NCI-H345 treated with DMSO at 0.1 percent for 48 hours (cell line): ENCODE measurements around the gene FGFR3.

Source experiments
- DNase-seq: peaks from one replicate; lab custom pipeline; 2025; ENCODE audit not compliant: unreplicated experiment; lab: John Stamatoyannopoulos, UW

The FGFR3 gene

DNA sequence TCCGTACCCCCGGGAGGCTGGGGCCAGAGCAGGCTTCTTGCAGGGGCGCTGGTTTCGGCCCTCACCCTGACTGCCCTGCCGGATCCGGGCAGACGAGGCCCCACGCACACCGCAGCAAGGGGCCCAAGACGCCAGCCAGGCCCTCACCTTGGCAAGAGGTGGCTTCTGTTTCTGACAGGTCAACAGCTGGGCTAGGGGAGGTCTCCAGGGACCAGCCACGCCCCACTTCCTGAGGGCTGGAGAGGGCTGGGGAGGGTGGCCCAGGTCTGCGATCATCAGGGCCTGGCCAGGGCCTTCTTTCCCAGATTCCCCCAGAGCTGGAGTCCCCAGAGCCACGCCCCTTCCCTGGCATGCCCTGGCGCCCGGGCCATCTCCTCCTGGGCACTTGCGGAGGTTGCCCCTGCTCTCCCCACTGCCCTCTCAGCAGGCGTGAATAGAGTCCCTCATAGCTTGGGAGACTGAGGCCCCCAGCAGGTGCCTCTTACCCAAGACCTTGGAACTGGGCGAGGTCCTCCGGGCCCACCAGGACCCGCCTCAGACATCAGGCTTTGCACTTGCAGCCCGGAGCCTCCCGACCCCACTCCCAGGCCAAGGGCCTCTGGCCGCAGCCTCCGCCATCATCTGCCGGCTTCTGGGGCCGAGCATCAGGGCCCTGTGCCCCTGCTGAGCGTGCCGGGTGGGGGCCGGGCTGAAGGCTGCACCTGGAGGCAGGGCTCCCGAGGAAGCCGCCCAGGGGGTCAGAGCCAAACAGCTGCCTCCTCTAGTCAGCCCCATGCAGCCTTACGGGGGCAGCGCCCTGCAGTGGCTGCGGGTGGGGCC is 6.3 kb upstream of the FGFR3 start:
- no peak for DNase-seq

GRCh38 chr4:1787411-1788077 is 5.5 kb upstream of the FGFR3 start:
- DNase-seq = no peak

- no peak for DNase-seq
These were observed 4.7 kb upstream of the FGFR3 start for GRCh38 chr4:1788254-1788973.

DNA sequence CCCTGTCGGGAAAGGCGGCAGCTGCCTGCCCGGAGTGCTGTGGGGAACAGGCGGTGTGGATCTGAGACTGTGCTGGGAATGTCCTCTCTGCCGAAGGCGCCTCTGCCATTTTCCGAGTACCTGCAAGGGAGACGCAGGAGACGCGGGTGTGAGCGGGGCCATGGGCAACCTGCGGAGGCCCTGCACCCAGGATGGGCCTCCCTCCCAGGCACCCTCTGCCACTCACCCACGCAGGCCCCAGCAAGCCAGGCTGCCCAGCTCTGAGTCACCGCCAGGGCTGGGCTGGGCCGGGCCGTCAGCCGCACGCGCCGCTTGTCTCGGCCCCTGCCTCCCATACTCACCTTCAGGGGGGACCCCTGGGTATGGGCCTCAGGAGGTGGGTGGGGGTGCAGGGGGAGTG is 3.5 kb upstream of the FGFR3 start:
- no peak for DNase-seq

- DNase-seq = no peak
These were observed 3.1 kb upstream of the FGFR3 start for GRCh38 chr4:1790005-1790404.

- no peak for DNase-seq
These were observed 798 bp upstream of the FGFR3 start for GRCh38 chr4:1792158-1792831.

- DNase-seq = no peak
These were observed 375 bp downstream of the FGFR3 start for GRCh38 chr4:1793496-1793840.

GRCh38 chr4:1793940-1794808 is 1.1 kb downstream of the FGFR3 start:
- DNase-seq = no peak

DNA sequence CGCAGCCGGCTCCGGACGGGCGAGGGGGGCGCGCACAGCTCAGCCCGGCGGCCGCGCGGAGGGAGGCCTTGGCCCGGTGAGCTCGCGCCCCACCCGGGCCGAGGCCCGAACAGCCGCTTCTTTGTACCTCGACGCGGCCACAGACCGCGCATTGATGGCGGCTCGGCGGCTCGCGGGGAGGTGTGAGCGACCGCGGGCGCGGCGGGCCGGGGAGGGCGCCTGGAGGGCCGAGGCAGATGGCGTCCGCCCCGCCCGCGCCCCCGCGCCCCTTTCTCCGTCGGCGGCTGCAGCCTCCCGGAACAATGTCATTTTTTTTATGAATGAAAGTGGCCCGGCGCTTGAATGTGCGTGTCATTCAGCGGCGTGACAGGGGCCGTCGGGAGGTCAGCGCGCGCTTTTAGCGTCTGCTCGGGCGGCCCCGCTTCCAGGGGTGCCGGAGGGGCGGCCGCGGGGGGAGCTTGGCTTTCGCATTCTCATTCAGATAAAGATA is 1.8 kb downstream of the FGFR3 start:
- no peak for DNase-seq

DNA sequence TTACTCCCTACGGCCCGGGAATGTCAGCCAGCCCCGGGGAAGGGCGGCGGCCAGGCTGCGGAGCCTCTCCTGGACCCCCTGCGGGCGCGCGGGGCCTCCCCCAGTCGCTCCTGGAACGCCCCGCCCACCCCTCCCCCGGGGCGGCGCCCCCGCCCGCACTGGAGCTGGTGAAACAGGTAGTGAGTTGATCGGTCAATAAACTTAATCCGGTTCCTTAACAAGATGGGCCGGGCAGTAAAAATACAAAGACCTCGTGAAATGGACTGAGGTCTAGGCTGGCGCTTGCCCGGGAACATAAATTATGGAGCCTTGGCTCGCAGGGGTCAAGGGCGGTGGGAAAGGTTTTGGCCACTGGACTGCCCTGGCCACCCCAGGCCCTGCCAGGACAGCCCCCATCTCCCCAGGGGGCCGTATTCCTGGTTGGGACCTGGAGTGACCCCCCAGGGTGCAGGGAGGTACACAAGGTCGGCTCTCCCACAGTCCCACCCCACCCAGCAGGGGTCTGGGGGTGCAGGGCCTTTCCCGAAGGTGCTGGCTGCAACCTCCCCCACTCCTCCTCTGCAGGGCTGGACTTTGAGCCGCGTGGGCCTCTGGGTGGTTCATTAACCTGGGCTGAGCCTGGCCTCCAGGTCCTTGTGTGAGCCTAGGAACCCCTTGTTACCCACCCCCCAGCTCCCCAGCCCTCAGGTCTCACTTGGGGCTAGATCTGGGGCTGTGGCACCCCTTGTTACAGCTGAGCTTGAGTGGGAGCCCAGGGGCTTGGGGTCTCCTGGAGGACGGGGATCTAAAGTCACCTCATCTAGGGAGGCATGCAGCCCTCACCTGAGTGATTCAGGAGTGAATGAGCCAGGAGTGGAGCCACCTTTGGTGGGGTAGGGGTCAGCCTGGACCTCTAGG is 2.5 kb downstream of the FGFR3 start:
- DNase-seq = no peak

GRCh38 chr4:1796486-1797204 is 3.6 kb downstream of the FGFR3 start:
- no peak for DNase-seq

DNA sequence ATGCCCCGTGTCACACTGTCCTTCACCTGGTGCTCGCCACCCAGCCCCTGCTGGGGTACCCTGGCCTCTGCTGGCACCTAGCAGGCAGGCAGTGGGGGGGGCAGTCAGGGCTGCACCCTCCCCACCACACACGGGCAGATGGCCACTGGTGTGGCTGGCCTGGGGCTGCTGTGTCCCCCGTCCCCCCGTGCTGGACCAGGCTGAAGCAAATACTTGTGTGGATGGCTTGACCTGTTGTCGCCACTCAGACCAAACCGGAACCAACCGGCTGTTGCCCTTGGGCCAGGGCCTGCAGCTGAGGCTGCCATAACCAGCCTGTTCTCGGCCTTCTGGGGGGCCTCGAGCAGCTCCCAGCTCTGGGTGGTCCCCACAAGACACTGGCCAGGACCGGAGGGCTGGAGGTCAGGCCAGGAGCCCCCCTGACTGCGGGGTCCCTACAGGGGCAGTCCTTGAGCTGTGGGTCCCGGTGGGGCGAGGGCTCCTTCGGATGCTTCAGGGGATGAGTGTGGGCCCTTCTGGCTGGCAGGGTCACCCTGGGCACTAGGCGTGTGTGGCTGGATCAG is 4.3 kb downstream of the FGFR3 start:
- no peak for DNase-seq

DNA sequence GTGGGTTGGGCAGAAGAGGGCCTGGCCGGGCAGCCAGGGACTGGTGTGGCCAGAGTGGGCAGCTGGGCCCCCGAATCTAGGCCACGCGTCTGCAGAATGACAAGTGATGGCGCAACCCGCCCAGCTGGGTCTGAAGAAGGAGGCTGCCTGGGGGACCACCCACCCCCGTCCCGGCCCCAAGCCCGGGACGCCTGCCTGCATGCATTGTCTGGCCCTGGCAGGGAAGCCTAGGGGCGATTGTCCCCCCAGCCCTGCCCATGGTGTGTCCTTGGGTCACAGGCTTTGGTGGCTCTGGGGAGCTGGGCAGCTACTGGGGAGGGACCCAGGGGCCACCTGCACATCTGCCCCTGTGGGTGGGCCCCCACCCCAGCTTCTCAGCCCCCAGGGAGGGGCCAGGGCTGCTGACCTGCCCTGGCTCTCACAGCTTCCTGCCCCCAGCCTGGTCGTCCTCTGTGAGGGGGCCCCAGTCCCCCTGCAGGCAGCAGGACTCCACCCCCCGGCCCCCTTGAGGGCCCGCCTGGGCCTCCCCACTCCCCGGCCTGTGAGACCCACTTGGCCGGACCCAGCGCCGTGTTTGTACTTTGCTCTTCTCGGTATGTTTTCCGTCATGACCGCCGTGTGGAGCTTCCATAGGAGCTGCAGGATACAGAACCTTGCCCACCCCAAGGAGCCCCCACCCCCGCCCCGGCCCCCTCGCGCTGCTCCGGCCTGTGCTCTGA is 4.9 kb downstream of the FGFR3 start:
- no peak for DNase-seq

DNA sequence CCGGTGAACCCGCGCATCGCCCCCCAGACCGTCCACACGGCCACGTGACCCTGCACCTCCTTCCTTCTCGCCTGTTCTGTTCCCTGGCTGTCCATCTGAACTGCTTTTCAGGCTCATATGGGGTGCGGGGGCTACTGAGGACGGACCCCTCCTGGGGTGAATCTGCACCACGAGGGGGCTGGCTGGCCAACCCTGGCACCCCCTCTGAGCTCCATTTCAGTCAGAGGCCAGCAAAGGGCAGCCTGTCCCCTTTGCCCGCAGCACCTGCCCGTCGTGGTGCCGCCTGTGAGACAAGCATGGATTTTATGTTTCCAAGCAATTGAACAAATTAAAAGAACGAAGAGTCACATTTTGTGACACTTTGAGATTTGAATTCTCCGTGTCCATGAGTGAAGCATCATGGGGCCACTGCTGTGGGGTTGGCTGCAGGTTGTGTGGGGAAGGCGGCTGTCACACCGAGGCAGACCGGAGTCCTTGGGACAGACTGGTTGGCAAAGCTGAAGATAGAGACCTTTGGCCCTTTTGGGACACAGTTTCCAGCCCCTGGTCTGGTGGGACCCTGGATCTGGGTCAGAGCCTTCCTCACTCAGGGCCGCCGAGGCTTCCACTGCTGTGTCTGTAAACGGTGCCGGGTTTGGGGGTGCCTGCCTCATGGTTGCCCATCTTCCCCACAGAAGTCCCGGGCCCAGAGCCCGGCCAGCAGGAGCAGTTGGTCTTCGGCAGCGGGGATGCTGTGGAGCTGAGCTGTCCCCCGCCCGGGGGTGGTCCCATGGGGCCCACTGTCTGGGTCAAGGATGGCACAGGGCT is 5.7 kb downstream of the FGFR3 start:
- DNase-seq = no peak

DNA sequence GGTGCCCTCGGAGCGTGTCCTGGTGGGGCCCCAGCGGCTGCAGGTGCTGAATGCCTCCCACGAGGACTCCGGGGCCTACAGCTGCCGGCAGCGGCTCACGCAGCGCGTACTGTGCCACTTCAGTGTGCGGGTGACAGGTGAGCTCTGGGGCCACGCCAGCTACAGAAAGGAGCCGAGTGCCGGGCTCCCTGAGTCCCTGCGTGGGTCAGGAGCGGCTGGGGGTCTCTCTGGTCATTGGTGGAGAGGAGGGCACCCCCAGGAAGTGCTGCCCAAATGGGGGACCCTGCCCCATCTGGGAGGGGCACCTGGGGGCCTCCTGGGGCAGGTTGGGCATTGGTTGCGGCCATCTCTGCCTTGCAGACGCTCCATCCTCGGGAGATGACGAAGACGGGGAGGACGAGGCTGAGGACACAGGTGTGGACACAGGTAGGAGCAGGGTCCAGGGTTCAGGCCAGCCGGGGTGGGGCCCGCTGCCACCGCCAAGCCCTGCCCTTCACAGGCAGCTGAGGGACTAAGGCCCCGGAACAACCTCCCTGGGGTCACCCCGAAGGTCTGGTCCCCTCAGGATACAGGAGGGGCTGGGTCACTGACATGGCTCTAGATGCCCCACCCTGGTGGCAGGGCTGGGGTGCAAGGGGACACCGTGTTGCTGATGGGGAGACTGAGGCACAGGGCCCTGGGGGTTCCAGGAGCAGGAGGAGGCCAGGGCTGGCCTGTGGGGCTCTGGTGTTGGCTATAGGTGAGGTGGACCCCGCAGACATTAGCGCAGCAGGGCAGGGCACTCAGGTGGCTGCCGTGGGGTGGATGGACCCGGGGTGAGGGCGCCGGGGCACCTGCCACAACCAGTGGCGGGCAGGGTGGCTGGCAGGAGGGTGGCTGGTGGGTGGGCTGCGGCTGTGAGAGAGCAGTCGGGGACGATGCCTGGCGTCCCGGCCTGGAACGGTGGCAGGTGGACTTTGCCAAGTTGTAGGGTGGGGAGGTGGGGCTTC is 6.6 kb downstream of the FGFR3 start:
- DNase-seq = no peak

GRCh38 chr4:1800805-1801204 is 7.7 kb downstream of the FGFR3 start:
- no peak for DNase-seq
